MM.1S (cell line): ENCODE data around the gene C16orf54.
A peak's percentile ranks its signal among the peaks of the same experiment; 100 is the strongest.

Source experiments
- DNase-seq: peaks from one replicate; pipeline ENCODE4 v3.0.0-alpha.2; 2015
- H2AFZ ChIP-seq: fragments of 300-600 bp; sonication (generic); 2 replicates; pipeline ENCODE4 v1.6.0; 2016; ENCODE audit warnings: antibody characterized with exemption, low read length
- H3F3A ChIP-seq: fragments of 300-600 bp; sonication (generic); 2 replicates; pipeline ENCODE4 v1.6.1; 2016; ENCODE audit warnings: mild to moderate bottlenecking, antibody characterized with exemption, low read length, moderate library complexity, mixed read lengths; ENCODE audit not compliant: insufficient read depth
- H3K27ac ChIP-seq: fragments of 300-600 bp; sonication (generic); 2 replicates; pipeline ENCODE4 v1.5.1; 2016; ENCODE audit warnings: mild to moderate bottlenecking, low read length
- H3K27me3 ChIP-seq: fragments of 300-600 bp; sonication (generic); replicated peaks from 2 replicates; pipeline ENCODE4 v1.6.0; 2016; ENCODE audit warnings: low read length; ENCODE audit not compliant: insufficient read depth
- H3K36me3 ChIP-seq: fragments of 300-600 bp; sonication (generic); replicated peaks from 2 replicates; pipeline ENCODE4 v1.6.1; 2016; ENCODE audit warnings: mild to moderate bottlenecking, low read length, mixed read lengths; ENCODE audit not compliant: insufficient read depth
- H3K4me1 ChIP-seq: fragments of 300-600 bp; sonication (generic); 2 replicates; pipeline ENCODE4 v1.6.1; 2016; ENCODE audit warnings: low read length, mixed read lengths
- H3K4me2 ChIP-seq: fragments of 300-600 bp; sonication (generic); 2 replicates; pipeline ENCODE4 v1.6.0; 2016; ENCODE audit warnings: low read depth, low read length
- H3K4me3 ChIP-seq: fragments of 300-600 bp; sonication (generic); 2 replicates; pipeline ENCODE4 v1.5.1; 2016; ENCODE audit warnings: low read length, mixed read lengths
- H3K79me2 ChIP-seq: fragments of 300-600 bp; sonication (generic); 2 replicates; pipeline ENCODE4 v1.6.1; 2016; ENCODE audit warnings: mixed run types, low read length, mixed read lengths
- H3K9ac ChIP-seq: fragments of 300-600 bp; sonication (generic); 2 replicates; pipeline ENCODE4 v1.6.1; 2016; ENCODE audit warnings: low read length, mixed read lengths
- H3K9me2 ChIP-seq: fragments of 300-600 bp; sonication (generic); replicated peaks from 2 replicates; pipeline ENCODE4 v1.6.1; 2016; ENCODE audit warnings: mild to moderate bottlenecking, low read length, mixed read lengths; ENCODE audit not compliant: insufficient read depth
- H3K9me3 ChIP-seq: fragments of 300-600 bp; sonication (generic); replicated peaks from 2 replicates; pipeline ENCODE4 v1.6.1; 2016; ENCODE audit warnings: mild to moderate bottlenecking, low read length, mixed read lengths; ENCODE audit not compliant: insufficient read depth
- H4K20me1 ChIP-seq: fragments of 300-600 bp; sonication (generic); 2 replicates; pipeline ENCODE4 v1.6.1; 2016; ENCODE audit warnings: mild to moderate bottlenecking, low read length, moderate library complexity, mixed read lengths; ENCODE audit not compliant: insufficient read depth
- CTCF ChIP-seq: fragments of 300-600 bp; sonication (generic); IDR thresholded peaks from 2 replicates; pipeline ENCODE4 v1.5.1; 2016; ENCODE audit warnings: antibody characterized with exemption, low read length, mixed read lengths
- EZH2 ChIP-seq: fragments of 300-600 bp; sonication (generic); optimal IDR thresholded peaks from 2 replicates; pipeline ENCODE3; 2017; ENCODE audit warnings: low read depth, mild to moderate bottlenecking, antibody characterized with exemption, low read length, mixed read lengths
- EZH2phosphoT487 ChIP-seq: fragments of 300-600 bp; sonication (generic); IDR thresholded peaks from 2 replicates; pipeline ENCODE4 v1.6.1; 2018; ENCODE audit warnings: antibody characterized with exemption, low read length

Gene C16orf54

GRCh38 chr16:29745121-29745852, 503 bp downstream of the C16orf54 start:
- Histone ChIP-seq H3K79me2 (peaks cover 20% of the 10 kb centered on the region), H3F3A (0 out of 2 replicates have a peak, but pooled peaks cover 5% of the 10 kb centered on the region), H3K4me3 (peak overlapping the region; percentile 79), H3K4me2 (peak overlapping the region; percentile 76), H4K20me1 (no peaks in the 10 kb centered on the region), H3K27me3 (no peaks in the 10 kb centered on the region), H2AFZ (0 out of 2 replicates have a peak overlapping the region, but pooled peaks have one; percentile 5), H3K27ac (peak overlapping the region; percentile 55; the same call in 1 of the 2 replicates), H3K4me1 (peaks cover 23% of the 10 kb centered on the region), H3K9me3 (no peaks in the 10 kb centered on the region), H3K36me3 (no peaks in the 10 kb centered on the region), H3K9me2 (no peaks in the 10 kb centered on the region), H3K9ac (peak overlapping the region; percentile 95)
- no peak for TF ChIP-seq EZH2phosphoT487
- TF ChIP-seq EZH2 = no peak
- no peak for TF ChIP-seq CTCF
- DNase-seq = peak; percentile 45

DNA sequence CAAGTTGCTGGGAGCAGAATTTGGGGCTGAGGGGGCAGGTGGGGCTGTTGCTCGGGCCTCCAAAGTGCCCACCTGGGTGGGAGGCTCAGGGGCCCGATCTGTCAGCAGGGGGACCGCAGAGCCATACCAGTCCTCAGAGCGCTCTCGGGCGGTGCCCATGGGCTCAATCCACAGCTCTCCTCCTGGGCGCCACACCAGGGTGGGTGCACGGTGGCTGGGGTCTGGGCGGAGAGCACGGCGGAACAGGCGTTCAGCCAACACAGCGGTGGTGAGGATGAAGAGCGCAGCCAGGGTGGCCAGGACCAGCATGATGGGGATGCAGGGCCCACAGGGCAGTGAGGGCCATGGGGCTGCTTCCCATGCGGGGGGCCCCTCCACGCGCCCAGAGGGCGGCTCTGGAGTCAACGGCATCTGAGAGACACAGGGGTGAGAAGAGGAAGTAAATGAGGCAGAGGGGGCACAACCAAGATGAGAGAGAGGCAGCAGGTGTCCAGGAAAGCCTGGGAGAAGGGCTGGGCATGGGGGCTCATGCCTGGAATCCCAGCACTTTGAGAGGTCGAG, 1.2 kb downstream of the C16orf54 start:
- Histone ChIP-seq H4K20me1 (no peaks in the 10 kb centered on the region), H3K4me2 (peak overlapping the region; percentile 76; the same call in 1 of the 2 replicates), H3K27ac (peak overlapping the region; percentile 10; the same call in 1 of the 2 replicates), H3K9me3 (no peaks in the 10 kb centered on the region), H3K79me2 (peaks cover 20% of the 10 kb centered on the region), H3K4me3 (peak overlapping the region; percentile 79), H3K4me1 (peaks cover 25% of the 10 kb centered on the region), H3K9me2 (no peaks in the 10 kb centered on the region), H3F3A (0 out of 2 replicates have a peak, but pooled peaks cover 5% of the 10 kb centered on the region), H3K27me3 (no peaks in the 10 kb centered on the region), H3K9ac (no peak overlapping the region; the same call in 1 of the 2 replicates), H3K36me3 (no peaks in the 10 kb centered on the region), H2AFZ (no peak overlapping the region)
- TF ChIP-seq EZH2phosphoT487 (no peak), CTCF (no peak), EZH2 (no peak)
- DNase-seq = no peak

DNA sequence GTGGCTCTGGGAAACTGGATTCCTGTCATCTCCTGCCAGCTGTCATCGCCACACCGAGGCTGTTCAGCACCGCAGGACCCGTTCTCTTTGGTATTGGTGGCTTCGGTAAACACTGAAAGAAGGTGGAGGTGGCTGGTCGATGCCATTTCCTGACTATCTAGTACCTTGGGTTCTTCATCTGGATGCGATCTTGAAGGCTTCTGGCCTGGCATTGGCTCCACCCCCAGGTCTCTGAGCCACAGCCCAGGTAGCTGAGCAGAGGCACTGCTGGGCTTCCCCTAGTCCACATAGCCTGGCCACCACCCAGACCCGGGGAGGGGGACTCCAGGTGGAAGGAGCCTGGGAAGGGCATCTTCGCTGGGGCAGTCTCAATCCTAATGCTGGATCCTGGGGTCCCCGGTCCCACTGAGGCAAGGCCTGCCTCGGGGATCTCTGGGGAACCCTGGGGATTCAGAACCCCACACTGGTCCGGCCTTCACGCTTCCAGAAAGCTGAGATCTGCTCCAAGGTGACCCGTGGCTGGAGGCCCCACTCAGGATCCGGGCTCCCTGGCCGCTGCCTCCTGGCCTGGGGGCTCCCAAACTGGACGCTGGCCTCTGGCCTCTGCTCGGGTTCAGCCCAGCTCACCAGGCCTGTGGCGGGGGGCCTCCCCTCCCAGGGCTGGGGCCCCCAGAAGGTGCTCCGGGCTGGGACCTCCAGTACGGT, 1.8 kb downstream of the C16orf54 start:
- Histone ChIP-seq H3K9me3 (no peaks in the 10 kb centered on the region), H3K9ac (no peak overlapping the region), H3K4me2 (no peak overlapping the region), H3K27me3 (no peaks in the 10 kb centered on the region), H2AFZ (no peak overlapping the region), H3K9me2 (no peaks in the 10 kb centered on the region), H3K27ac (no peak overlapping the region; the same call in 1 of the 2 replicates), H4K20me1 (no peaks in the 10 kb centered on the region), H3K4me1 (peaks cover 29% of the 10 kb centered on the region), H3K79me2 (peaks cover 20% of the 10 kb centered on the region), H3F3A (peaks cover 7% of the 10 kb centered on the region), H3K36me3 (no peaks in the 10 kb centered on the region), H3K4me3 (no peak overlapping the region)
- TF ChIP-seq CTCF = no peak
- TF ChIP-seq EZH2phosphoT487 = no peak
- TF ChIP-seq EZH2 = no peak
- no peak for DNase-seq
